Panc1 (cell line): ENCODE results near the gene MCM8. TPM values are rescaled to one million over a fixed set of nuclear protein-coding genes. Genes with fewer than 3 reads are reported as not detected.

ENCODE experiments used
- ATAC-seq: fragments of 200-7000 bp; cut with Tn5 transposase; 2 replicates; pipeline ENCODE4 v1.9.1; 2020; ENCODE audit warnings: mild to moderate bottlenecking, moderate library complexity
- BruUV-seq: library from RNA; stranded (reverse); fragments of 400-500 nt; replicated peaks from 2 replicates; lab custom pipeline; 2021; lab: Mats Ljungman, UMichigan
- CTCF ChIA-PET: fragments of 300-600 bp; sonication (Branson Sonifier 250); formaldehyde crosslinking; loops from one replicate; lab custom pipeline; 2022; ENCODE audit warnings: antibody characterized with exemption; lab: Charles Lee
- POLR2A ChIA-PET: fragments of 300-600 bp; sonication (Branson Sonifier 250); formaldehyde crosslinking; loops from one replicate; lab custom pipeline; 2022; ENCODE audit warnings: antibody characterized with exemption; lab: Charles Lee
- DNase-seq: peaks from one replicate; pipeline ENCODE4 v3.0.0-alpha.2; 2010; ENCODE audit warnings: low read depth, low spot score
- H3K27ac ChIP-seq: 2 replicates; pipeline ENCODE4 v1.5.1; 2011; ENCODE audit warnings: mild to moderate bottlenecking, low read length, inconsistent platforms
- H3K27me3 ChIP-seq: fragments of 200-500 bp; sonication (Bioruptor generic); 2 replicates; pipeline ENCODE4 v1.6.0; 2014; ENCODE audit warnings: low read length, inconsistent platforms; ENCODE audit not compliant: control insufficient read depth, insufficient read depth
- H3K36me3 ChIP-seq: fragments of 200-500 bp; sonication (Bioruptor generic); 2 replicates; pipeline ENCODE4 v1.5.1; 2014; ENCODE audit warnings: inconsistent platforms, mild to moderate bottlenecking, low read length, moderate library complexity; ENCODE audit not compliant: control insufficient read depth, insufficient read depth
- H3K4me1 ChIP-seq: 2 replicates; pipeline ENCODE4 v1.5.1; 2011; ENCODE audit warnings: inconsistent platforms, mild to moderate bottlenecking, low read length, moderate library complexity; ENCODE audit not compliant: control insufficient read depth, insufficient read depth
- H3K4me3 ChIP-seq, 2 experiments: 2 replicates each; pipeline ENCODE4 v1.5.1; 2011 to 2012; ENCODE audit warnings: low read depth in 2 of 2, low read length in 2 of 2, mild to moderate bottlenecking in 2 of 2, inconsistent platforms in 1 of 2, moderate library complexity in 1 of 2
- H3K9me3 ChIP-seq: fragments of 200-500 bp; sonication (Bioruptor generic); 2 replicates; pipeline ENCODE4 v1.5.1; 2014; ENCODE audit warnings: low read depth, mild to moderate bottlenecking, inconsistent platforms, low read length, moderate library complexity; ENCODE audit not compliant: control insufficient read depth, insufficient read depth
- POLR2AphosphoS5 ChIP-seq: IDR thresholded peaks from 2 replicates; pipeline ENCODE4 v1.6.1; 2012; ENCODE audit warnings: mild to moderate bottlenecking, low read depth, low read length, moderate library complexity
- SIN3A ChIP-seq: IDR thresholded peaks from 2 replicates; pipeline ENCODE4 v1.6.1; 2012; ENCODE audit warnings: low read depth, mild to moderate bottlenecking, low read length, moderate library complexity, borderline replicate concordance; ENCODE audit not compliant: insufficient read depth
- TCF7L2 ChIP-seq: IDR thresholded peaks from 2 replicates; pipeline ENCODE4 v1.6.1; 2011; ENCODE audit warnings: mild to moderate bottlenecking, low read depth, low read length, inconsistent platforms
- in situ Hi-C: cut with HindIII; loops from 2 replicates; pipeline ENCODE4 v1.10.0; 2016; ENCODE audit warnings: low sequenced_read_pairs, low pct_unique_long_range_greater_than_20kb
- intact Hi-C: fragments of 100-400 bp; cut with micrococcal nuclease; formaldehyde crosslinking; loops from one replicate; pipeline ENCODE4 v1.10.0; 2022; ENCODE audit not compliant: unreplicated experiment
- total RNA-seq: library from RNA; stranded (reverse); gene quantifications from one replicate; pipeline ENCODE4 v1.2.1, GENCODE V29; 2021; ENCODE audit not compliant: unreplicated experiment
- TF ChIP-seq, protein P1 (sequence below): fragments of 450-650 bp; IDR thresholded peaks from 2 replicates; pipeline ENCODE4 v1.5.1; 2017; ENCODE audit warnings: mild to moderate bottlenecking
- TF ChIP-seq, protein P2 (sequence below), 2 experiments: IDR thresholded peaks; 2 replicates each; pipeline ENCODE4 v1.6.1; 2011 to 2012; ENCODE audit warnings: low read depth in 2 of 2, control low read depth in 1 of 2, low read length in 1 of 2, mild to moderate bottlenecking in 1 of 2, moderate library complexity in 1 of 2; ENCODE audit not compliant: insufficient read depth in 1 of 2

The MCM8 gene
- total RNA-seq, 1 experiment from 2014 or later = 28.3 TPM

DNA sequence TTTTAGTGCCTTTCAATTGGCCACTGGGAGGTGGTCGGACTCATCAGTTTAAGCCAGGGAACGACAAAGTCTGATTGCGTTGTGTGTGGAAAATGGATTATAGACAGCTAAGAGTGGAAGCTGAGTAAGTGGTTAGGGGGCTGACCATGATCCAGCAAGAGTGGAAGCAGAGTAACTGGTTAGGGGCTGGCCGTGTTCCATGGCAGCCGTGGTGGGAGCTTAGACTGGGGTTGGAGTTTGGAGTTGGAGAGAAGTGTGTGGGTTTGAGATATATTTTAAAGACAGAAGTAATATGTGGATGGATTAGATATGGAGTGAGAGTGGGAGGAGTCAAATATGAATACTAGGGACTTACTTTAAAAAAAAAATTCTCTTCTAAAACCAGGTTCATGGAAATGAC lies 61.7 kb downstream of the MCM8 start:
- H3K4me3 ChIP-seq = no peak overlapping the region
- peaks cover 24% of the 10 kb centered on the region for H3K36me3 ChIP-seq
- H3K4me1 ChIP-seq = peaks cover 12% of the 10 kb centered on the region
- no TSS peak for BruUV-seq
- intact Hi-C loops = no loop called here
- ChIA-PET POLR2A (no interaction called here), CTCF (no interaction called here)
- ATAC-seq = no peak
- H3K27ac ChIP-seq = no peak overlapping the region
- in situ Hi-C loops = no loop called here
- no peak for TF ChIP-seq SIN3A
- TF ChIP-seq, protein P1, sequence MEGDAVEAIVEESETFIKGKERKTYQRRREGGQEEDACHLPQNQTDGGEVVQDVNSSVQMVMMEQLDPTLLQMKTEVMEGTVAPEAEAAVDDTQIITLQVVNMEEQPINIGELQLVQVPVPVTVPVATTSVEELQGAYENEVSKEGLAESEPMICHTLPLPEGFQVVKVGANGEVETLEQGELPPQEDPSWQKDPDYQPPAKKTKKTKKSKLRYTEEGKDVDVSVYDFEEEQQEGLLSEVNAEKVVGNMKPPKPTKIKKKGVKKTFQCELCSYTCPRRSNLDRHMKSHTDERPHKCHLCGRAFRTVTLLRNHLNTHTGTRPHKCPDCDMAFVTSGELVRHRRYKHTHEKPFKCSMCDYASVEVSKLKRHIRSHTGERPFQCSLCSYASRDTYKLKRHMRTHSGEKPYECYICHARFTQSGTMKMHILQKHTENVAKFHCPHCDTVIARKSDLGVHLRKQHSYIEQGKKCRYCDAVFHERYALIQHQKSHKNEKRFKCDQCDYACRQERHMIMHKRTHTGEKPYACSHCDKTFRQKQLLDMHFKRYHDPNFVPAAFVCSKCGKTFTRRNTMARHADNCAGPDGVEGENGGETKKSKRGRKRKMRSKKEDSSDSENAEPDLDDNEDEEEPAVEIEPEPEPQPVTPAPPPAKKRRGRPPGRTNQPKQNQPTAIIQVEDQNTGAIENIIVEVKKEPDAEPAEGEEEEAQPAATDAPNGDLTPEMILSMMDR = no peak
- TF ChIP-seq TCF7L2 = no peak
- TF ChIP-seq, protein P2, sequence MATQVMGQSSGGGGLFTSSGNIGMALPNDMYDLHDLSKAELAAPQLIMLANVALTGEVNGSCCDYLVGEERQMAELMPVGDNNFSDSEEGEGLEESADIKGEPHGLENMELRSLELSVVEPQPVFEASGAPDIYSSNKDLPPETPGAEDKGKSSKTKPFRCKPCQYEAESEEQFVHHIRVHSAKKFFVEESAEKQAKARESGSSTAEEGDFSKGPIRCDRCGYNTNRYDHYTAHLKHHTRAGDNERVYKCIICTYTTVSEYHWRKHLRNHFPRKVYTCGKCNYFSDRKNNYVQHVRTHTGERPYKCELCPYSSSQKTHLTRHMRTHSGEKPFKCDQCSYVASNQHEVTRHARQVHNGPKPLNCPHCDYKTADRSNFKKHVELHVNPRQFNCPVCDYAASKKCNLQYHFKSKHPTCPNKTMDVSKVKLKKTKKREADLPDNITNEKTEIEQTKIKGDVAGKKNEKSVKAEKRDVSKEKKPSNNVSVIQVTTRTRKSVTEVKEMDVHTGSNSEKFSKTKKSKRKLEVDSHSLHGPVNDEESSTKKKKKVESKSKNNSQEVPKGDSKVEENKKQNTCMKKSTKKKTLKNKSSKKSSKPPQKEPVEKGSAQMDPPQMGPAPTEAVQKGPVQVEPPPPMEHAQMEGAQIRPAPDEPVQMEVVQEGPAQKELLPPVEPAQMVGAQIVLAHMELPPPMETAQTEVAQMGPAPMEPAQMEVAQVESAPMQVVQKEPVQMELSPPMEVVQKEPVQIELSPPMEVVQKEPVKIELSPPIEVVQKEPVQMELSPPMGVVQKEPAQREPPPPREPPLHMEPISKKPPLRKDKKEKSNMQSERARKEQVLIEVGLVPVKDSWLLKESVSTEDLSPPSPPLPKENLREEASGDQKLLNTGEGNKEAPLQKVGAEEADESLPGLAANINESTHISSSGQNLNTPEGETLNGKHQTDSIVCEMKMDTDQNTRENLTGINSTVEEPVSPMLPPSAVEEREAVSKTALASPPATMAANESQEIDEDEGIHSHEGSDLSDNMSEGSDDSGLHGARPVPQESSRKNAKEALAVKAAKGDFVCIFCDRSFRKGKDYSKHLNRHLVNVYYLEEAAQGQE (IDR thresholded peaks at IDR 0.05; ENCODE audit: insufficient read depth in 1 of 2, low read depth in 2 of 2, low read length in 1 of 2) = no peak
- no peak for TF ChIP-seq POLR2AphosphoS5
- H3K9me3 ChIP-seq = no peaks in the 10 kb centered on the region
- no peak for DNase-seq
- H3K27me3 ChIP-seq = no peaks in the 10 kb centered on the region

DNA sequence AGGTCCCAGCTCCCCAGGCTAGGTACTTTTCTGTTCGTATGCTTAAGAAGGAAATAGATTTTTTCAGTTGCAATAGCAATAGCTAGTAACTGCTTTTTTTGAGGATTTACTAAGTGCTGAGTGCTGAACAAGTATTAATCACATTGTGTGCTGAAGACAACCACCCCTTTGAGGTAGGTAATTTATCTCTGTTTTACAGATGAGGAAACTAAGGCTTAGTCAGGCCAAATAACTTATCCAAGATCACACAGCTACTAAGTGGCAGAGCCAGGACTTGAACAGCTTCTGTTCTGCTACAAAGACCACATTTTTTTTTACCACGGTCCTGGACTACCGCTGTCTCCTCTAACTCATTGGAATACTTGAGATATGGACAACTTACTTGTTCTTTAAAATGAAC lies 63.6 kb downstream of the MCM8 start:
- in situ Hi-C loops = no loop called here
- DNase-seq (no peak), ATAC-seq (no peak)
- TF ChIP-seq SIN3A (no peak), TCF7L2 (no peak), POLR2AphosphoS5 (no peak)
- TF ChIP-seq, protein P2 (IDR thresholded peaks at IDR 0.05; ENCODE audit: insufficient read depth in 1 of 2, low read depth in 2 of 2, low read length in 1 of 2) = no peak
- TF ChIP-seq, protein P1 = no peak
- Histone ChIP-seq H3K4me1 (no peaks in the 10 kb centered on the region), H3K36me3 (peaks cover 24% of the 10 kb centered on the region), H3K27ac (no peak overlapping the region), H3K9me3 (no peaks in the 10 kb centered on the region), H3K4me3 (no peak overlapping the region), H3K27me3 (no peaks in the 10 kb centered on the region)
- no TSS peak for BruUV-seq
- ChIA-PET CTCF (no interaction called here), POLR2A (no interaction called here)
- intact Hi-C loops = no loop called here
